Right lobe of liver (tissue), 6 donors: ENCODE data around the gene INPP5B. TPM values are rescaled to one million over a fixed set of nuclear protein-coding genes. Genes with fewer than 3 reads are reported as not detected.
"Not testable (repeated sequence)": the region's sequence is repeated elsewhere in the genome, so short reads cannot be mapped to it uniquely, and the experiment has no call there.

ENCODE experiments used
- ATAC-seq, 4 donors: fragments of 200-7000 bp; cut with Tn5 transposase; one replicate each; pipeline ENCODE4 v1.9.1; 2020; ENCODE audit warnings: mild to moderate bottlenecking in 4 of 4, moderate library complexity in 4 of 4
- DNase-seq, 3 donors: peaks; one replicate each; pipeline ENCODE4 v3.0.0-alpha.2; 2020
- H3K27ac ChIP-seq, 3 donors: fragments of 200-600 bp; one replicate each; pipeline ENCODE4 v1.8.0; 2022
- H3K27me3 ChIP-seq, 2 donors: fragments of 200-600 bp; one replicate each; pipeline ENCODE4 v1.8.0; 2022
- H3K36me3 ChIP-seq, 4 donors: fragments of 200-600 bp; sonication (generic) in 1 of 4; one replicate each; pipeline versions ENCODE4 v1.5.1 to v1.8.0; 2017 to 2022; ENCODE audit warnings: control low read depth in 1 of 4
- H3K4me1 ChIP-seq, 4 donors: fragments of 200-600 bp; sonication (generic) in 1 of 4; one replicate each; pipeline versions ENCODE4 v1.5.1 to v1.8.0; 2017 to 2022; ENCODE audit warnings: control low read depth in 1 of 4
- H3K4me3 ChIP-seq, 3 donors: fragments of 200-600 bp; one replicate each; pipeline ENCODE4 v1.8.0; 2022
- H3K9me3 ChIP-seq, 4 donors: fragments of 200-600 bp; sonication (generic) in 1 of 4; one replicate each; pipeline versions ENCODE4 v1.5.1 to v1.8.0; 2017 to 2022; ENCODE audit warnings: control low read depth in 1 of 4
- POLR2A ChIP-seq: fragments of 450-650 bp; IDR thresholded peaks from one replicate; pipeline ENCODE4 v1.6.1; 2017; ENCODE audit warnings: antibody characterized with exemption, mild to moderate bottlenecking
- WGBS: methylation state at CpG from one replicate; pipeline ENCODE4 v1.1.6; 2018; ENCODE audit warnings: low coverage, low lambda C conversion rate; ENCODE audit not compliant: insufficient coverage; ENCODE audit errors: missing lambda C conversion rate; 5-methylcytosine and 5-hydroxymethylcytosine counted together
- intact Hi-C, 2 donors: fragments of 100-400 bp; cut with DNase I; formaldehyde crosslinking; loops; one replicate each; pipeline versions ENCODE4 v1.11.2 to v1.14.1; 2022
- total RNA-seq, 6 experiments: library from RNA; depleted of rRNA in 2 of 6; stranded (reverse); fragments of >200 nt in 2 of 6; fragmentation: NEBNext Ultra II Directional in 3 of 6; extraction: Animal tissue kit (Norgen Biotek cat#: 25700) in 3 of 6; gene quantifications; one replicate each; pipeline versions ENCODE4 v1.1.0 to v1.2.4, GENCODE V29; 2016 to 2023
- TF ChIP-seq, protein P1 (sequence below), 4 donors: fragments of 200-600 bp in 3 of 4; fragments of 450-650 bp in 1 of 4; IDR thresholded peaks; one replicate each; pipeline versions ENCODE4 v1.5.1 to v1.8.0; 2016 to 2022; ENCODE audit warnings: antibody characterized with exemption in 4 of 4, mild to moderate bottlenecking in 2 of 4
- donor health status: DM: no; HTN: yes; CAD: no.
- donor health status: DM: no; HTN: no; CAD: no.
- donor health status: DM: no; HTN: no; CAD: no.
- donor health status: DM: no; HTN: yes; CAD: no.
- donor health status: DM: no; HTN: yes; CAD: no.

INPP5B gene
- total RNA-seq, 6 experiments from 2014 or later: 10.5 to 23.1 (median 14.6) TPM

DNA sequence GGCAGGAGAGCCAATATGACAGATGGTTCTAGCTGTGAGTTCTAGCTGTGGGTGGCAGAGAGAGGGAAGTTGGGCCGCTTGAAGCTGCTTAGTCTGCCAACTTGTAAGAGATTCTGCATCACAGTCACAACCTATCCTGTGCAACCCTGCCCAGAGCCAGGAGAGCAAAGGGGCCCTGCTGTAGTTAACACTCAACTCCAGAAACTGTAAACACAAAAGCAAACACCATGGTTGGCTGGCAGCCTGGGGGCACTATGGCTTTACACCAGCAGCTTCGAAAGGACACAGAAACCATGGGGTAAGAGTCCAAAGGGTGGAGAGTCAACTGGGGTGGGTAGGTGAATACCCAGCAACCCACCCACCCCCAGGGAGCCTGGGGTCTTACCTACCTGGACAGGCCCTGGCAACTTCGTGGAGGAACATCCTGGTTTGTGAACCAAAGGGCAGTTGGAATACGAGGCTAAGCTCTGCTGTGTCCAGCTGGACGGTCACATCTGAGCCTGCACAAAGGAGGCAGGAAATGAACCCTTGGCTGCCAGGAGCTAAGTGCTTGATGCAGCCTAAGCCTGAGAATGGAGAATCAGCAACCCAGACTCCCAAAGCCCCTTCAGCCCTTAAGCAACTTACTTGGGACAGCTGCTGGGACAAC is 6.4 kb downstream of the INPP5B start:
- Histone ChIP-seq H3K4me1 (peaks cover 0 to 34% (median 6%) of the 10 kb centered on the region in 4 donors), H3K27me3 (no peaks in the 10 kb centered on the region), H3K36me3 (peaks cover 0 to 24% (median 9%) of the 10 kb centered on the region in 4 donors), H3K4me3 (no peak overlapping the region), H3K27ac (peak overlapping the region; percentile 14 to 93 (median 92)), H3K9me3 (no peaks in the 10 kb centered on the region)
- TF ChIP-seq, protein P1, sequence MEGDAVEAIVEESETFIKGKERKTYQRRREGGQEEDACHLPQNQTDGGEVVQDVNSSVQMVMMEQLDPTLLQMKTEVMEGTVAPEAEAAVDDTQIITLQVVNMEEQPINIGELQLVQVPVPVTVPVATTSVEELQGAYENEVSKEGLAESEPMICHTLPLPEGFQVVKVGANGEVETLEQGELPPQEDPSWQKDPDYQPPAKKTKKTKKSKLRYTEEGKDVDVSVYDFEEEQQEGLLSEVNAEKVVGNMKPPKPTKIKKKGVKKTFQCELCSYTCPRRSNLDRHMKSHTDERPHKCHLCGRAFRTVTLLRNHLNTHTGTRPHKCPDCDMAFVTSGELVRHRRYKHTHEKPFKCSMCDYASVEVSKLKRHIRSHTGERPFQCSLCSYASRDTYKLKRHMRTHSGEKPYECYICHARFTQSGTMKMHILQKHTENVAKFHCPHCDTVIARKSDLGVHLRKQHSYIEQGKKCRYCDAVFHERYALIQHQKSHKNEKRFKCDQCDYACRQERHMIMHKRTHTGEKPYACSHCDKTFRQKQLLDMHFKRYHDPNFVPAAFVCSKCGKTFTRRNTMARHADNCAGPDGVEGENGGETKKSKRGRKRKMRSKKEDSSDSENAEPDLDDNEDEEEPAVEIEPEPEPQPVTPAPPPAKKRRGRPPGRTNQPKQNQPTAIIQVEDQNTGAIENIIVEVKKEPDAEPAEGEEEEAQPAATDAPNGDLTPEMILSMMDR (IDR thresholded peaks at IDR 0.05): peak in 2 of 4 donors; percentile 20
- TF ChIP-seq POLR2A: no peak
- ATAC-seq: peak; percentile 86 to 96 (median 94)
- intact Hi-C loops: no loop called here
- peak; percentile 68 to 94 (median 89) for DNase-seq
- WGBS: 14% methylated on average over 5 of the region's 5 CpGs

GRCh38 chr1:37936760-37937159 is 10.1 kb downstream of the INPP5B start:
- peaks cover 0 to 35% (median 8%) of the 10 kb centered on the region in 4 donors for H3K4me1 ChIP-seq
- H3K27ac ChIP-seq, ATAC-seq, intact Hi-C loops, DNase-seq, H3K9me3 ChIP-seq, H3K27me3 ChIP-seq, H3K4me3 ChIP-seq: not testable (repeated sequence)
- 40% methylated on average over 2 of the region's 14 CpGs for WGBS
- peaks cover 0 to 27% (median 9%) of the 10 kb centered on the region in 4 donors for H3K36me3 ChIP-seq

DNA sequence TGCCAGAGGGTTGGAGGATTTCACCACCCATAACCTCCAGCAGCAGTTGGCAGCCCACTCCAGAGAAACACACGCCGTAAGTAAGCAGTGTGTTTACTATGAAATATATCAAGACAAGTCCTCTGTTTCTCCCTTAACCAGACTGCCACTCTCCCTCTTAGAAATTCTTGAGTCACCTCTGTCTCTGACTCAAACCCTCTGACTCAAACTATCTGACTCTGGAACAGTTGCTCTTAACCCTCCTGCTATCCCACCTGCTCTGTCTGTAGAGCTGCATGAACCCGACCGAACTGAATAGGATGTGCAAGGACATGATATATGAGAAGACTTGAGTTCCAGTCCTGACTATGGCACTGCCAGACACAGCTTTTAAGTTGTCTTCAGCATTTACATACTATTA is 14.1 kb downstream of the INPP5B start:
- Histone ChIP-seq H3K36me3 (peaks cover 0 to 27% (median 6%) of the 10 kb centered on the region in 4 donors), H3K4me1 (peaks cover 0 to 21% (median 4%) of the 10 kb centered on the region in 4 donors), H3K27ac (no peak overlapping the region), H3K9me3 (no peaks in the 10 kb centered on the region), H3K4me3 (no peak overlapping the region), H3K27me3 (no peaks in the 10 kb centered on the region)
- no peak for DNase-seq
- 100% methylated on average over 2 of the region's 4 CpGs for WGBS
- ATAC-seq: no peak
- TF ChIP-seq, protein P1 (IDR thresholded peaks at IDR 0.05): no peak
- no peak for TF ChIP-seq POLR2A
- intact Hi-C loops: no loop called here

- Histone ChIP-seq H3K4me1 (peaks cover 0 to 21% (median 4%) of the 10 kb centered on the region in 4 donors), H3K4me3 (peak overlapping the region; percentile 67 to 88 (median 76)), H3K9me3 (no peaks in the 10 kb centered on the region), H3K27ac (no peak overlapping the region), H3K36me3 (peaks cover 0 to 20% (median 4%) of the 10 kb centered on the region in 4 donors), H3K27me3 (no peaks in the 10 kb centered on the region)
- 0% methylated on average over 18 of the region's 68 CpGs for WGBS
- TF ChIP-seq POLR2A: peak; percentile 33
- TF ChIP-seq, protein P1 (IDR thresholded peaks at IDR 0.05): peak in 3 of 4 donors; percentile 8 to 24 (median 20)
- intact Hi-C loops: no loop called here
- peak; percentile 100 for ATAC-seq
- DNase-seq: peak; percentile 97 to 98 (median 97)
These were observed 15.3 kb downstream of the INPP5B start for GRCh38 chr1:37931361-37932158.

DNA sequence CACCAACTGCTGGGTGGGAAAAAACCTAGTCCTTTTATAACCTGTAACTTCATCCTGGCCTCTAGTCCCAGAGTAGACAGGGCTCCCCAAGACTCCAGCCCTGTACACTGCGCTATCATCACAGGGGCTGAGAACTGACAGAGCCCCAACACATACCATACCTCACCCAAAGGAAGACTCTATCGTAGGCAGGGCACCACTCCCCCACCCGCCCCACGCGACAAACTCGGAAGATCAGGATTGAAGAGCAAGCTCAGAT is 15.8 kb downstream of the INPP5B start:
- intact Hi-C loops: no loop called here
- no peak overlapping the region for H3K27ac ChIP-seq
- H3K4me3 ChIP-seq: peak overlapping the region; percentile 67 to 88 (median 76)
- no peaks in the 10 kb centered on the region for H3K9me3 ChIP-seq
- H3K4me1 ChIP-seq: peaks cover 0 to 21% (median 4%) of the 10 kb centered on the region in 4 donors
- DNase-seq (no peak), ATAC-seq (no peak)
- TF ChIP-seq, protein P1 (IDR thresholded peaks at IDR 0.05): no peak
- no peak for TF ChIP-seq POLR2A
- peaks cover 0 to 14% (median 4%) of the 10 kb centered on the region in 4 donors for H3K36me3 ChIP-seq
- WGBS: 60% methylated on average over 2 of the region's 6 CpGs
- no peaks in the 10 kb centered on the region for H3K27me3 ChIP-seq
